ENCODE results near the gene BRIP1. TPM values are rescaled to one million over a fixed set of nuclear protein-coding genes. Genes with fewer than 3 reads are reported as not detected.

The BRIP1 gene
- total RNA-seq, 1 donor from 2014 or later: 6.4 TPM

- Mint-ChIP-seq H3K27me3 (ENCODE audit: low read depth, unreplicated experiment) (no peaks in the 10 kb centered on the region), H3K36me3 (ENCODE audit: low read depth, unreplicated experiment) (peaks cover 8% of the 10 kb centered on the region), H3K9me3 (ENCODE audit: unreplicated experiment) (peaks cover 13% of the 10 kb centered on the region), H3K4me1 (ENCODE audit: low read depth, unreplicated experiment) (no peaks in the 10 kb centered on the region), H3K4me3 (ENCODE audit: unreplicated experiment) (no peak overlapping the region), H3K27ac (ENCODE audit: unreplicated experiment) (no peak overlapping the region)
- H3K4me1 ChIP-seq (ENCODE audit: insufficient read depth, low read length): no peaks in the 10 kb centered on the region
- H3K4me2 ChIP-seq (ENCODE audit: low read length): no peak overlapping the region
- no peak overlapping the region for H2AFZ ChIP-seq (ENCODE audit: low read depth, low read length)
- no peaks in the 10 kb centered on the region for H3K27me3 ChIP-seq (ENCODE audit: insufficient read depth, low read length)
- DNase-seq (ENCODE audit: low read depth) (no peak), FAIRE-seq (no peak)
- TF ChIP-seq CTCF (IDR thresholded peaks at IDR 0.05; ENCODE audit: insufficient read depth, low read depth, low read length): no peak
- no peak for TF ChIP-seq EZH2 (IDR thresholded peaks at IDR 0.05; ENCODE audit: insufficient read depth, low read length)
- H3K27ac ChIP-seq (ENCODE audit: low read depth, low read length): no peak overlapping the region
- no peak overlapping the region for H3K4me3 ChIP-seq (ENCODE audit: insufficient read depth, low read depth, low read length)
- H3K36me3 ChIP-seq (ENCODE audit: insufficient read depth, low read length): no peaks in the 10 kb centered on the region
- no peak overlapping the region for H3K9ac ChIP-seq (ENCODE audit: low read length)
- H3K9me3 ChIP-seq (ENCODE audit: insufficient read depth, low read depth, low read length): peaks cover 3% of the 10 kb centered on the region
- no peaks in the 10 kb centered on the region for H3K79me2 ChIP-seq (ENCODE audit: insufficient read depth, low read length)
- H4K20me1 ChIP-seq (ENCODE audit: insufficient read depth, low read length): no peaks in the 10 kb centered on the region
These were observed 164.3 kb downstream of the BRIP1 start for GRCh38 chr17:61699032-61699431.

- peaks cover 8% of the 10 kb centered on the region for H3K36me3 Mint-ChIP-seq (ENCODE audit: low read depth, unreplicated experiment)
- H3K9me3 Mint-ChIP-seq (ENCODE audit: unreplicated experiment): peaks cover 13% of the 10 kb centered on the region
These were observed 165.1 kb downstream of the BRIP1 start for GRCh38 chr17:61698244-61698643.

More at GRCh38 chr17:61698244-61698643, 165.1 kb downstream of the BRIP1 start:
- Mint-ChIP-seq H3K27me3 (ENCODE audit: low read depth, unreplicated experiment) (no peaks in the 10 kb centered on the region), H3K4me3 (ENCODE audit: unreplicated experiment) (no peak overlapping the region), H3K4me1 (ENCODE audit: low read depth, unreplicated experiment) (no peaks in the 10 kb centered on the region), H3K27ac (ENCODE audit: unreplicated experiment) (no peak overlapping the region)
- Histone ChIP-seq H3K79me2 (ENCODE audit: insufficient read depth, low read length) (no peaks in the 10 kb centered on the region), H3K4me3 (ENCODE audit: insufficient read depth, low read depth, low read length) (no peak overlapping the region), H3K27me3 (ENCODE audit: insufficient read depth, low read length) (no peaks in the 10 kb centered on the region), H3K27ac (ENCODE audit: low read depth, low read length) (no peak overlapping the region), H3K9me3 (ENCODE audit: insufficient read depth, low read depth, low read length) (peaks cover 3% of the 10 kb centered on the region), H3K36me3 (ENCODE audit: insufficient read depth, low read length) (no peaks in the 10 kb centered on the region), H2AFZ (ENCODE audit: low read depth, low read length) (no peak overlapping the region), H3K4me2 (ENCODE audit: low read length) (no peak overlapping the region), H3K9ac (ENCODE audit: low read length) (no peak overlapping the region), H3K4me1 (ENCODE audit: insufficient read depth, low read length) (no peaks in the 10 kb centered on the region), H4K20me1 (ENCODE audit: insufficient read depth, low read length) (no peaks in the 10 kb centered on the region)
- FAIRE-seq (no peak), DNase-seq (ENCODE audit: low read depth) (no peak)
- TF ChIP-seq EZH2 (IDR thresholded peaks at IDR 0.05; ENCODE audit: insufficient read depth, low read length) (no peak), CTCF (IDR thresholded peaks at IDR 0.05; ENCODE audit: insufficient read depth, low read depth, low read length) (no peak)
